HCT116 (cell line): Measurements from ENCODE around the gene TDRD12. TPM values are rescaled to one million over a fixed set of nuclear protein-coding genes. Genes with fewer than 3 reads are reported as not detected.

Experiments used
- ATAC-seq: fragments of 200-7000 bp; cut with Tn5 transposase; 2 replicates; pipeline ENCODE4 v1.9.1; 2020; ENCODE audit warnings: mild to moderate bottlenecking, moderate library complexity
- BruUV-seq: library from RNA; stranded (reverse); fragments of 400-500 nt; replicated peaks from 2 replicates; lab custom pipeline; 2021; lab: Mats Ljungman, UMichigan
- CTCF ChIA-PET: fragments of 300-600 bp; sonication (Branson Sonifier 250); formaldehyde crosslinking; loops from one replicate; lab custom pipeline; 2021; ENCODE audit warnings: antibody characterized with exemption; lab: Charles Lee
- POLR2A ChIA-PET: fragments of 300-600, 350-600 bp; sonication (Branson Sonifier 250); formaldehyde crosslinking; loops from one replicate; lab custom pipeline; 2021; ENCODE audit warnings: antibody characterized with exemption; lab: Charles Lee
- RAD21 ChIA-PET, 2 experiments: fragments of 300-600 bp; sonication (Branson Sonifier 250); formaldehyde crosslinking; loops; one replicate each; lab custom pipeline; 2023; ENCODE audit warnings: low total read pairs in 2 of 2; ENCODE audit not compliant: uncharacterized antibody in 2 of 2, unreplicated experiment in 2 of 2, low non-redundant PET in 1 of 2; lab: Charles Lee
- DNase-seq: peaks from one replicate; pipeline ENCODE4 v3.0.0-alpha.2; 2010; ENCODE audit warnings: low read depth, low spot score
- H2AFZ ChIP-seq: fragments of 200-600 bp; shearing (Covaris generic), sonication (generic); 2 replicates; pipeline ENCODE4 v1.6.1; 2017; ENCODE audit warnings: low read depth, mixed run types, mixed read lengths, antibody characterized with exemption, low read length; ENCODE audit not compliant: poor library complexity, severe bottlenecking
- H3K27ac ChIP-seq: 2 replicates; pipeline ENCODE4 v1.5.1; 2012; ENCODE audit warnings: low read depth, low read length
- H3K27me3 ChIP-seq: fragments of 200-600 bp; sonication (generic); 2 replicates; pipeline ENCODE4 v1.6.1; 2016; ENCODE audit warnings: mixed run types, low read length, mixed read lengths; ENCODE audit not compliant: insufficient read depth
- H3K36me3 ChIP-seq, 2 experiments: fragments of 200-500 bp in 1 of 2; fragments of 200-600 bp in 1 of 2; sonication (Bioruptor generic) in 1 of 2; sonication (generic) in 1 of 2; 2 replicates each; pipeline versions ENCODE4 v1.5.1 to v1.6.1; 2014 to 2016; ENCODE audit warnings: low read length in 2 of 2, inconsistent platforms in 1 of 2, mixed read lengths in 1 of 2, mixed run types in 1 of 2; ENCODE audit not compliant: insufficient read depth in 2 of 2, control insufficient read depth in 1 of 2
- H3K4me1 ChIP-seq, 2 experiments: fragments of 200-600 bp in 1 of 2; sonication (generic) in 1 of 2; 2 replicates each; pipeline versions ENCODE4 v1.5.1 to v1.6.1; 2012 to 2017; ENCODE audit warnings: low read length in 2 of 2, inconsistent platforms in 1 of 2, mild to moderate bottlenecking in 1 of 2, mixed read lengths in 1 of 2, mixed run types in 1 of 2, moderate library complexity in 1 of 2; ENCODE audit not compliant: insufficient read depth in 2 of 2, control insufficient read depth in 1 of 2
- H3K4me2 ChIP-seq: fragments of 200-600 bp; sonication (generic); 2 replicates; pipeline ENCODE4 v1.6.1; 2017; ENCODE audit warnings: mixed run types, low read length, mixed read lengths
- H3K4me3 ChIP-seq, 2 experiments: fragments of 200-600 bp in 1 of 2; sonication (generic) in 1 of 2; replicated peaks in 1 of 2; 2 replicates each; pipeline ENCODE4 v1.5.1; 2011 to 2016; ENCODE audit warnings: low read length in 2 of 2, control low read depth in 1 of 2, low read depth in 1 of 2, mild to moderate bottlenecking in 1 of 2, mixed read lengths in 1 of 2, mixed run types in 1 of 2
- H3K79me2 ChIP-seq: fragments of 200-600 bp; sonication (generic); 2 replicates; pipeline ENCODE4 v1.6.1; 2017; ENCODE audit warnings: mild to moderate bottlenecking, mixed run types, low read length, moderate library complexity, mixed read lengths; ENCODE audit not compliant: insufficient read depth
- H3K9ac ChIP-seq: fragments of 200-600 bp; sonication (generic); 2 replicates; pipeline ENCODE4 v1.6.1; 2016; ENCODE audit warnings: low read length, mixed read lengths
- H3K9me2 ChIP-seq: fragments of 200-600 bp; sonication (generic), shearing (Covaris generic); 2 replicates; pipeline ENCODE4 v1.6.1; 2017; ENCODE audit warnings: mixed run types, mild to moderate bottlenecking, moderate library complexity; ENCODE audit not compliant: insufficient read depth
- H3K9me3 ChIP-seq, 2 experiments: fragments of 200-500 bp in 1 of 2; fragments of 200-600 bp in 1 of 2; sonication (Bioruptor generic) in 1 of 2; sonication (generic) in 1 of 2; 2 replicates each; pipeline ENCODE4 v1.6.1; 2014 to 2017; ENCODE audit warnings: low read length in 2 of 2, mixed read lengths in 2 of 2, inconsistent platforms in 1 of 2, low read depth in 1 of 2, mild to moderate bottlenecking in 1 of 2, mixed run types in 1 of 2, moderate library complexity in 1 of 2; ENCODE audit not compliant: control insufficient read depth in 1 of 2, insufficient read depth in 1 of 2
- H4K20me1 ChIP-seq: fragments of 200-600 bp; sonication (generic), shearing (Covaris generic); 2 replicates; pipeline ENCODE4 v1.6.1; 2017; ENCODE audit warnings: mixed run types, mild to moderate bottlenecking, moderate library complexity; ENCODE audit not compliant: insufficient read depth
- CBX3 ChIP-seq: IDR thresholded peaks from 2 replicates; pipeline ENCODE4 v1.6.1; 2012; ENCODE audit warnings: low read depth
- EZH2 ChIP-seq: fragments of 200-600 bp; sonication (generic); IDR thresholded peaks from 2 replicates; pipeline ENCODE4 v1.6.1; 2017; ENCODE audit warnings: antibody characterized with exemption, mixed run types
- RAD21 ChIP-seq: IDR thresholded peaks from 2 replicates; pipeline ENCODE4 v1.6.1; 2012; ENCODE audit warnings: low read depth, mild to moderate bottlenecking
- SP1 ChIP-seq: IDR thresholded peaks from 2 replicates; pipeline ENCODE4 v1.6.1; 2012; ENCODE audit warnings: low read depth
- YY1 ChIP-seq: IDR thresholded peaks from 2 replicates; pipeline ENCODE4 v1.6.1; 2011; ENCODE audit warnings: low read length, low read depth, moderate library complexity, mild to moderate bottlenecking; ENCODE audit not compliant: insufficient replicate concordance; ENCODE audit errors: extremely low read depth
- intact Hi-C: fragments of 100-400 bp; cut with micrococcal nuclease; formaldehyde crosslinking; loops from 2 replicates; pipeline ENCODE4 v1.10.0; 2022
- total RNA-seq: library from RNA; stranded (reverse); gene quantifications from one replicate; pipeline ENCODE4 v1.2.1, GENCODE V29; 2021; ENCODE audit not compliant: unreplicated experiment
- TF ChIP-seq, protein P1 (sequence below): IDR thresholded peaks from 2 replicates; pipeline ENCODE4 v1.6.1; 2012; ENCODE audit warnings: low read depth
- TF ChIP-seq, protein P2 (sequence below): IDR thresholded peaks from 2 replicates; pipeline ENCODE4 v1.6.1; 2012
- TF ChIP-seq, protein P3 (sequence below): IDR thresholded peaks from 2 replicates; pipeline ENCODE4 v1.6.1; 2012

The TDRD12 gene
- total RNA-seq, 1 experiment from 2014 or later: 0.30 TPM

DNA sequence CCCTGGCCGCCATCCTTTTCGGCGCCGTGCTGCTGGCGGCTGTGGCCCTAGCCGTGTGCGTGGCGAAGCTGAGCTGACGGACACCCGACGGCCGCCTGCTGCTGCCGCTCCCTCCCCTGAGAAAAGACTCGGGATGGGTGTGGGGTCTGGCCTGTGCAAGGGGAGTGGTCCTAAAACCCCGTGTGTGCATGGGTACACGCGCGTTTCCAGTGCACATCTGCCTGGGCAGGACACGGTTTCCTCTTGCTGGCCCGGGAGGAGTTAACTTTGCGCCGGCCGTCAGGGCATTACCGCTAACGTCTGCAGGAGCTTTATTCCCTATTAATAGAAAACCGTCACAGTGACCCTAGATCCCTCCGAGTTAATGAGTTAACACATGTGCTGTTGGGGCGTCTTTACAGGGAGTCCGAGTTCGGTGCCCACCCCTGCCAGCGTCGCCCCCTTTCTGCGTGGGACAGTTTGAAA lies 42.6 kb upstream of the TDRD12 start:
- no peaks in the 10 kb centered on the region for H3K27me3 ChIP-seq
- 0 out of 4 replicates have a peak, but pooled peaks cover 0 to 4% of the 10 kb centered on the region in 2 experiments for H3K36me3 ChIP-seq
- H3K9me3 ChIP-seq: no peaks in the 10 kb centered on the region
- peaks cover 26% of the 10 kb centered on the region for H3K79me2 ChIP-seq
- H3K9me2 ChIP-seq: no peaks in the 10 kb centered on the region
- no peak overlapping the region for H3K4me2 ChIP-seq
- BruUV-seq: no TSS peak
- DNase-seq (no peak), ATAC-seq (no peak)
- POLR2A ChIA-PET: interaction anchor here (1.0 kb wide), 1 partner anchor 14 kb away, joined by 3 read pairs; the partner anchor contains the start of gene NUDT19
- H3K4me1 ChIP-seq: peaks cover 11 to 23% of the 10 kb centered on the region in 2 experiments
- no peak overlapping the region for H3K4me3 ChIP-seq
- CTCF ChIA-PET: interaction anchor here (0.6 kb wide), 1 partner anchor 90 kb away, joined by 3 read pairs; no protein-coding TSS in a partner anchor
- TF ChIP-seq, protein P1, sequence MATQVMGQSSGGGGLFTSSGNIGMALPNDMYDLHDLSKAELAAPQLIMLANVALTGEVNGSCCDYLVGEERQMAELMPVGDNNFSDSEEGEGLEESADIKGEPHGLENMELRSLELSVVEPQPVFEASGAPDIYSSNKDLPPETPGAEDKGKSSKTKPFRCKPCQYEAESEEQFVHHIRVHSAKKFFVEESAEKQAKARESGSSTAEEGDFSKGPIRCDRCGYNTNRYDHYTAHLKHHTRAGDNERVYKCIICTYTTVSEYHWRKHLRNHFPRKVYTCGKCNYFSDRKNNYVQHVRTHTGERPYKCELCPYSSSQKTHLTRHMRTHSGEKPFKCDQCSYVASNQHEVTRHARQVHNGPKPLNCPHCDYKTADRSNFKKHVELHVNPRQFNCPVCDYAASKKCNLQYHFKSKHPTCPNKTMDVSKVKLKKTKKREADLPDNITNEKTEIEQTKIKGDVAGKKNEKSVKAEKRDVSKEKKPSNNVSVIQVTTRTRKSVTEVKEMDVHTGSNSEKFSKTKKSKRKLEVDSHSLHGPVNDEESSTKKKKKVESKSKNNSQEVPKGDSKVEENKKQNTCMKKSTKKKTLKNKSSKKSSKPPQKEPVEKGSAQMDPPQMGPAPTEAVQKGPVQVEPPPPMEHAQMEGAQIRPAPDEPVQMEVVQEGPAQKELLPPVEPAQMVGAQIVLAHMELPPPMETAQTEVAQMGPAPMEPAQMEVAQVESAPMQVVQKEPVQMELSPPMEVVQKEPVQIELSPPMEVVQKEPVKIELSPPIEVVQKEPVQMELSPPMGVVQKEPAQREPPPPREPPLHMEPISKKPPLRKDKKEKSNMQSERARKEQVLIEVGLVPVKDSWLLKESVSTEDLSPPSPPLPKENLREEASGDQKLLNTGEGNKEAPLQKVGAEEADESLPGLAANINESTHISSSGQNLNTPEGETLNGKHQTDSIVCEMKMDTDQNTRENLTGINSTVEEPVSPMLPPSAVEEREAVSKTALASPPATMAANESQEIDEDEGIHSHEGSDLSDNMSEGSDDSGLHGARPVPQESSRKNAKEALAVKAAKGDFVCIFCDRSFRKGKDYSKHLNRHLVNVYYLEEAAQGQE: no peak
- no peak for TF ChIP-seq YY1
- no peak for TF ChIP-seq CBX3
- no peak for TF ChIP-seq RAD21
- no peak for TF ChIP-seq EZH2
- TF ChIP-seq, protein P2, sequence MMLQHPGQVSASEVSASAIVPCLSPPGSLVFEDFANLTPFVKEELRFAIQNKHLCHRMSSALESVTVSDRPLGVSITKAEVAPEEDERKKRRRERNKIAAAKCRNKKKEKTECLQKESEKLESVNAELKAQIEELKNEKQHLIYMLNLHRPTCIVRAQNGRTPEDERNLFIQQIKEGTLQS: no peak
- TF ChIP-seq SP1: no peak
- TF ChIP-seq, protein P3, sequence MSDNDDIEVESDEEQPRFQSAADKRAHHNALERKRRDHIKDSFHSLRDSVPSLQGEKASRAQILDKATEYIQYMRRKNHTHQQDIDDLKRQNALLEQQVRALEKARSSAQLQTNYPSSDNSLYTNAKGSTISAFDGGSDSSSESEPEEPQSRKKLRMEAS: no peak
- TF ChIP-seq, all 23 proteins: peak for 0
- Histone ChIP-seq H3K27ac (no peak overlapping the region), H3K9ac (no peak overlapping the region), H2AFZ (no peak overlapping the region), H4K20me1 (no peaks in the 10 kb centered on the region)
- RAD21 ChIA-PET: no interaction called here
- intact Hi-C loops: no loop called here
